ENCODE data around the gene CD19.
"Not testable (repeated sequence)": the region's sequence is repeated elsewhere in the genome, so short reads cannot be mapped to it uniquely, and the experiment has no call there.

CD19 gene

DNA sequence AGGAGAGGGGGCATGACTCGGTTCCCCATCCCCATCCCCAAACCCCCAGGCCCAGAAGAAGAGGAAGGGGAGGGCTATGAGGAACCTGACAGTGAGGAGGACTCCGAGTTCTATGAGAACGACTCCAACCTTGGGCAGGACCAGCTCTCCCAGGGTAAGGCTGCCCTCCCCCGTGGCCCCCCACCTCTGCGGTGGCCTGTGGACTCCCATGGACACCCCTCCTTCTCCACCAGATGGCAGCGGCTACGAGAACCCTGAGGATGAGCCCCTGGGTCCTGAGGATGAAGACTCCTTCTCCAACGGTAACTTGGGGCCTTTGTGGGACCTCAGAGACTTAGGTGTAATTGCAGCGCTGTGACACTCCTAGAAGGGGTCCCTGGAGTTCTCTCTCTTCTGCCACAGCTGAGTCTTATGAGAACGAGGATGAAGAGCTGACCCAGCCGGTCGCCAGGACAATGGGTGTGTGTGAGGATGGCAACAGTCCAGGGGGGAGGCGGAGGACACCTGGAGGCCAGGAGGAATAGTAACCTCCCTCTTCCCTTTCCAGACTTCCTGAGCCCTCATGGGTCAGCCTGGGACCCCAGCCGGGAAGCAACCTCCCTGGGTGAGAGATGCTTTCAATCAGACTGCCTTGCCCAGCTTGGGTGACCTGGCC lies 5.6 kb downstream of the CD19 start:
- no peak for DNase-seq

DNA sequence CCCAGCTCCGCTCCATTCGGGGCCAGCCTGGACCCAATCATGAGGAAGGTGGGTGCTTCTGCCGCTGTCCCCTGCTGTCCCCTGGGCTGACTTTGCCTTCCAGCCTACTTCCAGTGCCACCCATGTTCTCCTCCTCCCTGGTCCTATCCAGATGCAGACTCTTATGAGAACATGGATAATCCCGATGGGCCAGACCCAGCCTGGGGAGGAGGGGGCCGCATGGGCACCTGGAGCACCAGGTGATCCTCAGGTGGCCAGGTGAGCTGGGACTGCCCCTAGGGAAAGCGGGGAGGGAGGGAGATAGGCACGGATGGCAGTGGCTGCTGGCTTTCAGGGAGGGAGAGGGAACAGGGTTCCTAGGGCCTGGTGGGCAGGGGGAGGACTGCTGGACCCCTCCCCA lies 7.0 kb downstream of the CD19 start:
- DNase-seq = no peak

DNA sequence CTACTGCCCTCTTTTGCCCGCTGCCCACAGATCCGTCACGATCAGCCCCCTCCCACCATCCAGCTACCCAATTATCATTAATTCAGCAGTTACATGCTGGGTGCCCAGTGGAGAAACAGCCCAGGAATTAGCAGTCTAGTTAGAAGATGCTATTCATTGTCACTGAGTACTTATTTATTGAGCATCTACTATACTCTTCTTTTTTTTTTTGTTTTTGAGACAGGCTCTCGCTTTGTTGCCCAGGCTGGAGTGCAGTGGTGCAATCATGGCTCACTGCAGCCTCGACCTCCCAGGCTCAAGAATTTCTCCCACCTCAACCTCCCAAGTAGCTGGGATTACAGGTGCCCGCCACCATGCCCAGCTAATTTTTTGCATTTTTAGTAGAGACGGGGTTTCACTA lies 8.1 kb downstream of the CD19 start:
- not testable (repeated sequence) for DNase-seq

DNA sequence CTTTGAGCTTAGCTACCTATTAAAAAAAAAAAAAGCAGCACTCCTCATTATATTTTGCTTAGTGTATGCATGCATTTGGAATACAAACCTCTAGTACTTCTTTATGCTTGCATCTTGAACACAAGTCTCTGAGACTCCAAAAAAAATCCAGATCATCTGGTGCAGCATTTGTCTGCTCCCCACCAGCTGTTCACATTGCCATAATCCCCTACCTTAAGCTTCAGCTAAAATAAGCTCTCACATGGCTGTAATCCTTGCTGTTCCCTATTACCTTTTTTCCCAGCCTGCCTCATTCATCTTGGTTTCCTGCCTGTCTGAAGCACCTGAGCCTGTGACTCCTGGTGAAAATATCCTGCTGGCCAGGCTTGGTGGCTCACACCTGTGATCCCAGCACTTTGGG lies 11.5 kb downstream of the CD19 start:
- no peak for DNase-seq

DNA sequence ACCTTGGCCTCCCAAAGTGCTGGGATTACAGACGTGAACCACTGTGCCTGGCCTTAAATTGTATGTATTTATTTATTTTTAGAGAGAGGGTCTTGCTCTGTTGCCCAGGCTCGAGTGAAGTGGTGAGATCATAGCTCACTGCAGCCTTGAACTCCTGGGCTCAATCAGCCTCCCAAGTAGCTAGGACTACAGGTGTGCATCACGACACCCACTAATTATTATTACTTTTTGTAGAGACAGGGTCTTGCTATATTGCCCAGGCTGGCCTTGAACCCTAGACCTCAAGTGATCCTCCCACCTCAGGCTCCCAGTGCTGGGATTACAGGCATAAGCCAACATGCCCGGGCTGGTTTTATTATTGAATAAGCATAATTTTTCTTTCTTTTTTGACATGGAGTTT lies 14.9 kb downstream of the CD19 start:
- DNase-seq = no peak

DNA sequence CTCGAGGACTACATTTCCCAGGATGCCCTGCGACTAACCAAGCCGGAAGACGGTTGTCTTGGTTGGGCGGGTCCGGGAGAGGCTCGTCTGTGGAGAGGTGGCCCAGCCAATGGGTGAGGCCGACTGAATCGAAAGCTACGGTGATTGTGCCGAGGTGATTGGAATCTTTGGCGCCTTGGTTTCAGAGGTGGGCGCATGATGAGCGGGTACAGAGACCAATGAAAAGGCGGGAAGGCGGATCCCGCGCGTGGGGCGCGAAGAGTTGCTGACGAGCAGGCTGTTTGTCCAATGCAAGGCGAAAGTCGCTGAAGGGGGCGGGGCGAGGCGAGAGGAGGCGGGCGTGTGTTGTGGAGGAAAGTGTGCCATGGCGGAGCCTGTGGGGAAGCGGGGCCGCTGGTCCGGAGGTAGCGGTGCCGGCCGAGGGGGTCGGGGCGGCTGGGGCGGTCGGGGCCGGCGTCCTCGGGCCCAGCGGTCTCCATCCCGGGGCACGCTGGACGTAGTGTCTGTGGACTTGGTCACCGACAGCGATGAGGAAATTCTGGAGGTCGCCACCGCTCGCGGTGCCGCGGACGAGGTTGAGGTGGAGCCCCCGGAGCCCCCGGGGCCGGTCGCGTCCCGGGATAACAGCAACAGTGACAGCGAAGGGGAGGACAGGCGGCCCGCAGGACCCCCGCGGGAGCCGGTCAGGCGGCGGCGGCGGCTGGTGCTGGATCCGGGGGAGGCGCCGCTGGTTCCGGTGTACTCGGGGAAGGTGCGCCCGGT lies 19.1 kb downstream of the CD19 start, which contains the start of gene NFATC2IP:
TSS of gene NFATC2IP (plus strand) at position 290 of the 762 bp plus-strand sequence. CDS start at position 365, 75 bp downstream.
- peak; percentile 97 to 100 (median 99) for DNase-seq

DNA sequence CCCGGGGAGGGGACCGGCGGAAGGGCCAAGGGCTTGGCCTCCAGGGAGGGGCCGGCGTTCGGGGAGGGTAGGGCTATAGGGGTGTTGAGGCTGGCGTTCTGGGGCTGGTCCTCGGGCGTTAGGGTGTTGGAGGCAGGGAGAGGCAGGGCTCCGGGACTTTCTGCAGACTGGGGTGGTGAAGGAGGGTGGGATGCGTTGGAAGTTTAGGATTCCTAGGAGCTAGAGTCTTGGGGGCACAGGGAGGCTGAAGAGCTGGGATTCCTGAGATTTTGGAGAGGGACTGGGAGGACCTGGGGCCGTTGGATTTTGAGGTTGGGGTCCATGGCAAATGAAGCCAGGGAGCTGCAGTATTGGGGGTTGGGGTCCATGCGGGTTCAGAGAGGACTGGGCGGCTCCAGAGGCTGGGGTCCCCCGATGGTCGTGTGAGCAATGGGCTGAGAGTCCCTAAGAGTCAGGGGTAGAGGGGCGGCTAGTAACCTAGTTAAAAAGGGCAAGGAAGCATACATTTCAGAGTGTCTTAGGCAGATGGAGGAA lies 19.7 kb downstream of the CD19 start:
- no peak for DNase-seq

DNA sequence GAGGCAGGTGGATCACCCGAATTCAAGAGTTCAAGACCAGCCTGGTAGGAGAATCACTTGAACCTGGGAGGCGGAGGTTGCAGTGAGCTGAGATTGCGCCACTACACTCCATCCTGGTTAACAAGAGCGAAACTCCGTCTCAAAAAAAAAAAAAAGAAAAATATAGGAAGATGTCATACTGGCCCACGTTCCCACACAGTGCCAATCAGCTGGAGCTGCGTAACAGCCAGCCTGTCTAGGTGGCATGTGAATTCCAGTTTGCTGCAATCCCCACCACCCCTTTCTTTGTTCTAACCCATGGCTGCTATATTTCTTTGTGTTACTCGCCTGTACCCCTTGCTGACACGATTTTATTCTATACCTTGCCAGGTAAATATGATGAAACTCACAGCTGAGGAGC lies 26.4 kb downstream of the CD19 start:
- no peak for DNase-seq

DNA sequence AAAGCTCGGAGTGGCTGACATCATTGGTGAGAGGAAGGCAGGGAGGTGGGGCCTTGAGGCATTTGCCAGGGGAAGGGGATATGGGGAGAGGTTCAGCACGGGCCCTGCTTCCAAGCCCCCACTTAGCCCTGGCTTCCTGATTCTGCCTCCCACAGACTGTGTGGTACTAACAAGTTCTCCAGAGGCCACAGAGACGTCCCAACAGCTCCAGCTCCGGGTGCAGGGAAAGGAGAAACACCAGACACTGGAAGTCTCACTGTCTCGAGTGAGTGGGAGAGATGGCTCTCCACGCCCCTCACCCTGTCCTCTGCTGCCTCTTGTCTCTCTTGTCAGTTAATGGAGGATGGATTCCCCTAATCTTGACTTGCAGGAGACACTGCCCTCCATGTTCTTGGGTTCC lies 27.1 kb downstream of the CD19 start:
- no peak for DNase-seq

DNA sequence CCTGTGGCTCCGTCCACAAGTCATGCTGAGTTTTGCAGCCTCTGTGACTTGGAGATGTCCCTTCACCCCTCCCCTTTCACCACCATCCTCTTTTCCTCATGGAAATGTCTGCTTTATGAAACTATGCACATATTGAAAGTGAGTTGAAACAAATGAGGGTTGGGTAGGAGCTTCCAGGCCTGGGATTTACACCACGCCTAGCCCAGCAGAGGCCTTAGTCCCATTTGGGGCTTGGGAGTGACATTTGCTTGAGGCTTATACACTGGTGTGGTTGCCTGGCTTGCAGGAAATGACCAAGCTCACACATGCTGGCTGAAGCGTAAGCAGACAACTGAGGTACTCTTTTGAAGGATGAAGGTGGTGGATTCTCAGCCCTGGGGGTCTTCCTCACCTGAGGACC lies 32.3 kb downstream of the CD19 start:
- DNase-seq = no peak

DNA sequence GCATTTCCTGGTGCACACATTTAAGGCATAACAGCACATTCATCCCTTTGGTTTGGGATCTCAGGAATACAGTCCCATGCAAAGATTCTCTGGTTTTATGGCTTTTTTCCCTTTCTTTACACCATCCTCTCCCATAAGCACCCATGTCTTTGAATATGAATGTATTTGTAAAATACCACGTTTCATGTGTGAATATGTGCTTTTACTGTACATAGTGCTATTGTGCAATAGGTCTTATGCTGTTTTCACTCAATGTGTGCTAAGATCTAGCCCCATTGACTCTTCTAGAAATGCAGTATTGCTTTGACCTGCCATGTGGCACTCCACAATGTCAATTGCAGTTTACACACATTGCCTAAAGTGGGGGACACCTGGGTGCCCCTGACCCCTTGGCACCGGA lies 32.7 kb downstream of the CD19 start:
- DNase-seq = no peak

DNA sequence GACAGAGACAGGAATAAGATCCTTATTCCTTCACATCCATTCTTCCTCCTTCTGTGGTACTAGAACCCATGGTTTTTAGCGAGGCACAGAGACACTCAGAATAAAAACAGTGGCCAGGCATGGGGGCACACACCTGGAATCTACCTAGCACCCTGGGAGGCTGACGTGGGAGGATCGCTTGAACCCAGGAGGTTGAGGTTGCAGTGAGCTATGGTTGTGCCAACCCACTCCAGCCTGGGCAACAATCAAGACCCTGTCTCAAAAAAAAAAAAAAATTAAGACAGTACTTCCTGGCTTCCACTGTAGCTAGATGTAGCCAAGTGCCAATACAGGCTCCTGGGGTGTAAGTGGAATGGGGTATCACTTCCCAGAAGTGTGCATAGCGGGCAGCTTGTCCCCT lies 35.4 kb downstream of the CD19 start:
- no peak for DNase-seq

DNA sequence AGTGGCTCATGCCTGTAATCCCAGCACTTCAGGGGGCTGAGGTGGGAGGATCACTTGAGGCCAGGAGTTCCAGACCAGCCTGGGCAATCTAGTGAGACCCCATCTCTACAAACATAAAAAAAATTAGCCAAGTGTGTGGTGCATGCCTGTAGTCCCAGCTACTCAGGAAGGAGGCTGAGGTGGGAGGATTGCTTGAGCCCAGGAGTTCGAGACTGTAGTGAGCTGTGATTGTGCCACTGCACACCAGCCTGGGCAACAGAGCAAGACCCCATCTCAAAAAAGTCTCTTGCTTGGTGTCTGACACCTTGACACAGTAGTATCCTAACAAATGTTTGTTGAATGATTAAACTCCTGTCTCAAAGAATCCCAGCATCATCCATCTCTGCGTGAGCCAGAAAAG lies 37.9 kb downstream of the CD19 start:
- DNase-seq = not testable (repeated sequence)

DNA sequence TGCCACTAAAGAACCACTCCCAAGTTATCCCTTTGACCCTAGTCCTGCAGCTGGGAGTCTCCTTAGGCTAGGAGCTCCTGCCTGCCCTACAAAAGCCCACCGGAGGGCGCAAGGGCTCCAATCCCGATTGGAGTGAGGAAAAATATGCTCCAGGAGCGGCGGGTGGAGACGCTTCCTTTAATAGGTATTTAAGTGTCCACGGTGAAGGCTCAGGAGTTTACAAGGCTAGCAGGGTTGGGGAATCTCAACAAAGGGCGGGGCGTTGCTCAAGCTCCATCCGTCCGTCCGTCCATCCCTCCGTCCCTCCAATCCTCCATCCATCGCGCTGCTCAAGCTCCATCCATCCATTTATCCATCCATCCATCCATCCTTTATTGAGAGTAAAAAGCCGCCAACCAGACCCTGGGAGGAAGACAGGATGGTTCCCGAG lies 42.3 kb downstream of the CD19 start:
- no peak for DNase-seq

DNA sequence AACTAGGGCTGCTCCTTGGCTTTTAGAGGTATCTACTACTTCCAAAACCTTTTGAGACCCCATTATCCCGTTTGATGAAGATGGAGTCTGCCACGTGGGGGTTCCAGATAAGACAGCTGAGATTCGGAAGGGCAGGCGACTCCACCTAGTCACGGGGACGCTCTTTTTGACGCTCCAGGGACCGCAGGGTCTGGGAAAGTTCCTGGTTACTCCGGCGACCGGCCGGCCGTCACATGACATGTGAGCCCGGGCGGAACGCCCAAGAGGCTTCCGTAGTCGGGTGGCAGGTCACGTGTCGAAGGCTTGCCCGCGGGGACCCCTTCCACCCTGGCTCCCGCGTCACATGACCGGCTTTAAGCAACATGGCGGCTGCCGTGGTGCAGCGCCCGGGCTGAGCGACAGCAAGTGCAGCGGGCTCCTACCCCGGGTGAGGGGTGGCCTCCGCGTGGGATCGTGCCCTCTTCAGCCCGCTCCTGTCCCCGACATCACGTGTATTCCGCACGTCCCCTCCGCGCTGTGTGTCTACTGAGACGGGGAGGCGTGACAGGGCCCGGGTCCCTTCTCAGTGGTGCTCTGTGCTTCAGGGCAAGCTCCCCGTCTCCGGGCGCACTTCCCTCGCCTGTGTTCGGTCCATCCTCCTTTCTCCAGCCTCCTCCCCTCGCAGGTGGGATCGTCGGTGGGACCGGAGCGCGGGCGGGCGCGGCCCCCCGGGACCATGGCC lies 42.8 kb downstream of the CD19 start, which contains the start of gene SPNS1:
TSS of gene SPNS1 (plus strand) at position 342 of the 721 bp plus-strand sequence. CDS start at position 716, 374 bp downstream.
- peak; percentile 78 to 88 (median 84) for DNase-seq

DNA sequence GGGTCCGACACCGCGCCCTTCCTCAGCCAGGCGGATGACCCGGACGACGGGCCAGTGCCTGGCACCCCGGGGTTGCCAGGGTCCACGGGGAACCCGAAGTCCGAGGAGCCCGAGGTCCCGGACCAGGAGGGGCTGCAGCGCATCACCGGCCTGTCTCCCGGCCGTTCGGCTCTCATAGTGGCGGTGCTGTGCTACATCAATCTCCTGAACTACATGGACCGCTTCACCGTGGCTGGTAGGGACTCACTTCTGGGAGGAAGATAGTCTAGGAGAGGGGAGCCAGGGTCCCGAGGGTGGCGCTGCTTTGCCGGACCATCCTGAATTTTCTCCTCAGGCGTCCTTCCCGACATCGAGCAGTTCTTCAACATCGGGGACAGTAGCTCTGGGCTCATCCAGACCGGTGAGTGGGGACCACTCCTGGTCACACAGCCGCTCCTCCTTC lies 43.4 kb downstream of the CD19 start:
- no peak for DNase-seq

DNA sequence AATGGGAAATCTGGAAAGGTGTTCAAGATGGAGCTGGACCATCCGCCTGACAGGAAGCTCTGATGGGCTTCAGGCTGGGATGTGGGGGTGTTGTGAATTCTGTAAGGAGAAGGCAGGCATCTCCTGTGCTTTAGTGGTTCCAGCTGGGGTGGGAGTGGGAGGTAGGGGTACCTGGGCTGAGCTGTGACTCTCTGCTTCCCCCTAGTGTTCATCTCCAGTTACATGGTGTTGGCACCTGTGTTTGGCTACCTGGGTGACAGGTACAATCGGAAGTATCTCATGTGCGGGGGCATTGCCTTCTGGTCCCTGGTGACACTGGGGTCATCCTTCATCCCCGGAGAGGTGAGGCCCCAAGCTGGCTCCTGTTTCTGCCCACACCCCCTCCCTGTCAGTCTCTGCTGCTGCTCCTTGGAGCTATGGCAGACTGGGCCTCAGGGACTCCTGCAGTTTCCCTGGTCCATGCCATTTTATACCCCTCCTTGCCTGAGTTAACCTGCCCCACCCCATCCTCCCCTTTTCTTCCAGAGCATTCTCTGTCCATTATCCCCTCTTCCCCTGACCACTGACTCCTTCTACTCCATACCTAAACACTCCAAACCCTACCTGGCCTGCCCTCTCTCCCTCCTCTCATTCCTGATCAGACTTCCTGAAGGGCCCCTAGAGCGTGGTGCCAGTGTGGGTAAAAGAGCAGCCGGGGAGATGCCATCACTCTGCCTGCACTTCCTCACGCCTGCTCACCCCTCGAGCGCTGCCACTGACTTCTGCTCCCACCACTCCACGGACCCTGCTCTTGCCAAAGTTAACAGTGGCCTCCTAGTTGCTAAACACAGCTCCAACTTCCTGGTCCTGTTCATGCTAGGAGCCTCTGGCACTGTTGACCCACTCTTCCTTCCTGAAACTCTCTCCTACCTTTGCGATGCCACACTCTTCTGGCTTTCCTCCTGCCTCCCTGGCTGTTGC lies 46.2 kb downstream of the CD19 start:
- DNase-seq = peak in 3 of 6 experiments; percentile 20 to 60 (median 26)

DNA sequence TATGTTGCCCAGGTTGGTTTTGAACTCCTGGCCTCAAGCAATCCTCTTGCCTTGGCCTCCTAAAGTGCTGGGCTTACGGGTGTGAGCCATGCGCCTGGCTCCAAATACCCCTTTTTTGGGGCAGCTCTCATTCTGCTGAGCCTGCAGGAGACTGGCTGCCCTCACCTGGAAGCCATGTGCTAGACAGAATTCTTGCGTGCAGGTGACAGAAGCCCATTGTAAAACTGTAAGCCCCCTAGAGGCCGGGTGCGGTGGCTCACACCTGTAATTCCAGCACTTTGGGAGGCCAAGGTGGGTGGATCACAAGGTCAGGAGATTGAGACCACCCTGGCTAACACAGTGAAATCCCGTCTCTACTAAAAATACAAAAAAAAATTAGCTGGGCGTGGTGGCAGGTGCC lies 48.6 kb downstream of the CD19 start:
- DNase-seq = not testable (repeated sequence)

DNA sequence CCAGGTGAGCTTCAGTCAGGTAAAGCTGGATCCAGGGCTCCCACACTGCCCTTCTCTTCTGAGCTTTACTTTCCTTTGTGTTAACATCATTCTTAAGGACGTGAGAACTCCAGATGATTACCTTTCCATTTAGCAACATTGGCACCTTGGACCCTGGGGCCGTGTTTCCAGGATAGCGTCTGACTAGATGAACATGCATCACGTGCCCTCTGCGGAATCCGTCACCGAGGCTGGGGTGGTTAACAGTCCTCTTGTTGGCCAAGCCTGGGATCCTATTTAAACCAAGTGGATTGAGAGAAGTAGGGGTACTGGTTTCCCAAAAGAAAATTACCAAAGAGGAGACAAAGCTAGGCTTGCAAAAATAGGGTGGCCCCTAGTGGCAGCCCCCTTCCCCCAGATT lies 49.2 kb downstream of the CD19 start:
- no peak for DNase-seq

DNA sequence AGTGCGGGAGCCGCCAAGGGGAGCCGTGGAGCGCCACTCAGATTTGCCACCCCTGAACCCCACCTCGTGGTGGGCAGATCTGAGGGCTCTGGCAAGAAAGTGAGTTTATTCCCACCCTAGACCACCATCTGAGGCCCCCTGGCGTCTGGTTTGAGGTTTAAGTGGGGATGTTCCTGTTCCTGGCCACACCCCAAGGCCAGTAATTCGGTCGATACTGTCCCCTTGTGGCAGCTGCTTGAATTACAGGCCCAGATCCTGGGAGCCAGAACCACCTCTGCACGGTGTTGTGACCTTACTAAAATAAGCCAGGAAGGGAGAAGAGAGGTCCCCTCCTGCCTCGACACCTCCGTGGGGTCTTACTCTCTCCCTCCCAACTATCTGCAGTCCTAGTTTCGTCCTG lies 49.7 kb downstream of the CD19 start:
- peak in 2 of 6 experiments; percentile 9 to 20 for DNase-seq

DNA sequence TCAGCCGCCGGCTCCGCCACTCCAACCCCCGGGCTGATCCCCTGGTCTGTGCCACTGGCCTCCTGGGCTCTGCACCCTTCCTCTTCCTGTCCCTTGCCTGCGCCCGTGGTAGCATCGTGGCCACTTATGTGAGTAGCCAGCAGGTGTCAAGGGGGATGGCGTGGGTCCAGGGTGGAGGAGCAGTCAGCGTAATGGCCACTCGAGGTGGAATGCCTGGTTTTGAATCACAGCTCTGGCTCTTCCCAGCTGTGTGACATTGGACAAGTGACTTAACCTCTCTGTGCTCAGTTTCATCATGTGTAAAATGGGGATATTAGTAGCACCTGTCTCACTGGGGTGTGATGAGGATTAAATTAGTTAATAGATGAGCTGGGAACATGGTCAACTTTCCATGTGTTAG lies 50.6 kb downstream of the CD19 start:
- no peak for DNase-seq

DNA sequence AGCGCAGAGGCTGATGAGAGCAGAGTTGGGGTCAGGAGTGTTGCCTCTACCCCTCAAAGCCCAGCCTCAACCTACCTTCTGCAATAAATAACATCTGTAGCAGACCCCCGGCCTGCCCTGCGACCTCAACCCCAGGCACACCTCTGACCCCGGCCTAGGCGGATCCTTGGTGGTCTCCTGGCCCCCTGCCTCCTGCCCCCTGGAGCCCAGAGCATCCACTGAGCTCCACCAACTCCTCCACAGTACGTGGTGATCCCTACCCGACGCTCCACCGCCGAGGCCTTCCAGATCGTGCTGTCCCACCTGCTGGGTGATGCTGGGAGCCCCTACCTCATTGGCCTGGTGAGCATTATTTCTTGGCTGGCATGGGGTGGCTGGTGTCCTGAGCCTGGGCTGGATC lies 51.2 kb downstream of the CD19 start:
- DNase-seq = no peak

Measured in stimulated activated naive CD4-positive, alpha-beta T cell (primary cell).